HepG2 (cell line): ENCODE data around the gene NEDD4. TPM values are rescaled to one million over a fixed set of nuclear protein-coding genes. Genes with fewer than 3 reads are reported as not detected.

Source experiments
- E2F2 ChIP-seq: sonication (generic); formaldehyde crosslinking; IDR thresholded peaks from 2 replicates; pipeline ENCODE4 v1.4.0; 2020; ENCODE audit warnings: missing genetic modification reagents, borderline replicate concordance
- EEA1 ChIP-seq: sonication (generic); formaldehyde crosslinking; IDR thresholded peaks from 2 replicates; pipeline ENCODE4 v1.5.1; 2020; ENCODE audit warnings: mild to moderate bottlenecking, missing genetic modification reagents, borderline replicate concordance
- ETS1 ChIP-seq: sonication (generic); formaldehyde crosslinking; IDR thresholded peaks from 2 replicates; pipeline ENCODE4 v1.4.0; 2020; ENCODE audit warnings: missing genetic modification reagents
- HMG20A ChIP-seq: IDR thresholded peaks from 2 replicates; pipeline ENCODE4 v1.6.1; 2016; ENCODE audit warnings: borderline replicate concordance
- KDM2A ChIP-seq: sonication (generic); formaldehyde crosslinking; IDR thresholded peaks from 2 replicates; pipeline ENCODE4 v1.4.0; 2020; ENCODE audit warnings: low read depth, missing genetic modification reagents, borderline replicate concordance
- NCOA2 ChIP-seq: sonication (generic); formaldehyde crosslinking; IDR thresholded peaks from 2 replicates; pipeline ENCODE4 v1.8.0; 2022; ENCODE audit warnings: inconsistent platforms
- NONO ChIP-seq, 2 experiments: fragments of 450-650 bp in 1 of 2; sonication (generic) in 1 of 2; formaldehyde crosslinking in 1 of 2; IDR thresholded peaks in 1 of 2; conservative IDR thresholded peaks in 1 of 2; 2 replicates each; pipeline versions ENCODE4 v1.6.1 to v1.8.0; 2017 to 2022; ENCODE audit warnings: mild to moderate bottlenecking in 1 of 2, missing genetic modification reagents in 1 of 2, moderate library complexity in 1 of 2
- PHF8 ChIP-seq: sonication (generic); formaldehyde crosslinking; IDR thresholded peaks from 2 replicates; pipeline ENCODE4 v1.5.0; 2020; ENCODE audit warnings: missing genetic modification reagents
- SETDB1 ChIP-seq: sonication (generic); formaldehyde crosslinking; IDR thresholded peaks from 2 replicates; pipeline ENCODE4 v1.5.1; 2020; ENCODE audit warnings: missing genetic modification reagents, mild to moderate bottlenecking, borderline replicate concordance
- ZFP90 ChIP-seq: sonication (generic); formaldehyde crosslinking; IDR thresholded peaks from 2 replicates; pipeline ENCODE4 v1.8.0; 2022; ENCODE audit warnings: missing genetic modification reagents, mild to moderate bottlenecking, inconsistent platforms, borderline replicate concordance
- ZNF12 ChIP-seq: sonication (generic); formaldehyde crosslinking; IDR thresholded peaks from 2 replicates; pipeline ENCODE4 v1.5.0; 2020; ENCODE audit warnings: missing genetic modification reagents
- ZNF317 ChIP-seq: sonication (generic); formaldehyde crosslinking; IDR thresholded peaks from 2 replicates; pipeline ENCODE4 v1.5.0; 2020; ENCODE audit warnings: mild to moderate bottlenecking, missing genetic modification reagents
- ZNF598 ChIP-seq: sonication (generic); formaldehyde crosslinking; IDR thresholded peaks from 2 replicates; pipeline ENCODE4 v1.5.1; 2020; ENCODE audit warnings: mild to moderate bottlenecking, missing genetic modification reagents, borderline replicate concordance
- polyA plus RNA-seq, 8 experiments: library from polyadenylated mRNA; depleted of rRNA in 3 of 8; stranded (reverse) in 7 of 8; unstranded in 1 of 8; fragments of >200 nt; fragmentation: Illumina TruSeq in 4 of 8; extraction: Trizol in 4 of 8; gene quantifications; 2 replicates each; pipeline versions ENCODE4 v1.2.1 to v1.2.3, GENCODE V29; 2011 to 2016; ENCODE audit warnings: low read depth in 4 of 8, missing spikeins in 1 of 8, mixed read lengths in 1 of 8; ENCODE audit not compliant: insufficient read depth in 1 of 8
- total RNA-seq, 5 experiments: library from RNA; depleted of rRNA; stranded (reverse); fragments of >200 nt; fragmentation: Illumina TruSeq; extraction: Trizol; gene quantifications; 2 replicates each; pipeline ENCODE4 v1.2.3, GENCODE V29; 2016; ENCODE audit warnings: low read depth in 1 of 5
- TF ChIP-seq, protein P1 (sequence below): sonication (generic); formaldehyde crosslinking; IDR thresholded peaks from 2 replicates; pipeline ENCODE4 v1.4.0; 2020; ENCODE audit warnings: low read depth, mild to moderate bottlenecking, missing genetic modification reagents
- TF ChIP-seq, protein P2 (sequence below): sonication (generic); formaldehyde crosslinking; IDR thresholded peaks from 2 replicates; pipeline ENCODE4 v1.5.0; 2020; ENCODE audit warnings: missing genetic modification reagents
- TF ChIP-seq, protein P3 (sequence below): sonication (generic); formaldehyde crosslinking; IDR thresholded peaks from 2 replicates; pipeline ENCODE4 v1.4.0; 2020; ENCODE audit warnings: missing genetic modification reagents
- TF ChIP-seq, protein P4 (sequence below): sonication (generic); formaldehyde crosslinking; IDR thresholded peaks from 2 replicates; pipeline ENCODE4 v1.8.1; 2023; ENCODE audit warnings: mild to moderate bottlenecking, missing genetic modification reagents

NEDD4 gene
- total and polyA plus RNA-seq, 2 of the 13 experiments (the other 11 are each of a cell fraction or from before 2014, with no cell fraction given), result 10.4 to 13.0 TPM

DNA sequence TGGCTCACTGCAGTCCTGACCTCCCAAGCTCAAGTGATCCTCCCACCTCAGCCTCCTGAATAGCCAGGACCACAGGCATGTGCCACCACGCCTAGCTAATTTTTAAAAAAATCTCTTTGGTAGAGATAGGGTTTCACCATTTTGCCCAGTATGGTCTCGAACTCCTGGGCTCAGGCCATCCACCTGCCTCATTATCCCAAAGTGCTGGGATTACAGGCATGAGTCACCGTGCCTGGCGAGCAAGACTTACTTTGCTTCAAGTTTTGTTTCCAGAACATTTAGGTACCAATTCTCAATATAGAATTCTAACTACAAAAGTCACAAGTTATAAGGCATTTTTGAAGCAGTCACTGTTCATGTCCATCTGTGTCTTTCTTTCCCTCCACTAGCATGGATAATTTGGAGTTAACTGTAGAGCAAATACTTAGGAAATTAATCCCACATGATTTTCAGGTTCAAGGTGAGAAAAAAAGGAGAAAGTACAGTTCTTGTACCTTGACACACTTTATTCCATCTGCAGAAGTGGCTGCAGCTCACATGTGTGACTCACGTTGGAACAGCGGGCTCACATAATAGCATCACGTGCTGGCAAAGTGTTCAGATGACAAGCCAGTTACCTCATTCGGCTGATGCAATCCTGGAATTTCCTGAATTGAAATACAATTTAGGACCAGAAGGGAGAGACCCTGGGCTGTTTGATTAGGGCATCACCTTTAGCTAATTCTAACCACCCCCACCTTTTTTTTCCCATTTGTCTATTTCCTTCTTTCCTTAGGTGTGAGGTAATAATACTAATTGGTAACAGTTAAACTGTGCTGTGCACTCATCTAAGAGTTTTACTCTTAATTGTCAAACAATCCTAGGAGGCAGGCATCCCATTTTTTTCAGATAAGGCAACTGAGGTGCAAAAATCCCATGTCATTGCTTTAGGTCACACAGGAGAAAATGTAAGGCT is 46.9 kb upstream of the NEDD4 start (continued):
- TF ChIP-seq, protein P1, sequence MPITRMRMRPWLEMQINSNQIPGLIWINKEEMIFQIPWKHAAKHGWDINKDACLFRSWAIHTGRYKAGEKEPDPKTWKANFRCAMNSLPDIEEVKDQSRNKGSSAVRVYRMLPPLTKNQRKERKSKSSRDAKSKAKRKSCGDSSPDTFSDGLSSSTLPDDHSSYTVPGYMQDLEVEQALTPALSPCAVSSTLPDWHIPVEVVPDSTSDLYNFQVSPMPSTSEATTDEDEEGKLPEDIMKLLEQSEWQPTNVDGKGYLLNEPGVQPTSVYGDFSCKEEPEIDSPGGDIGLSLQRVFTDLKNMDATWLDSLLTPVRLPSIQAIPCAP, result no peak
- TF ChIP-seq ZNF317 (CRISPR knock-in tag), result peak; percentile 51; the same call in 1 of the 2 replicates
- TF ChIP-seq ZFP90 (CRISPR knock-in tag), result no peak
- TF ChIP-seq, protein P2, sequence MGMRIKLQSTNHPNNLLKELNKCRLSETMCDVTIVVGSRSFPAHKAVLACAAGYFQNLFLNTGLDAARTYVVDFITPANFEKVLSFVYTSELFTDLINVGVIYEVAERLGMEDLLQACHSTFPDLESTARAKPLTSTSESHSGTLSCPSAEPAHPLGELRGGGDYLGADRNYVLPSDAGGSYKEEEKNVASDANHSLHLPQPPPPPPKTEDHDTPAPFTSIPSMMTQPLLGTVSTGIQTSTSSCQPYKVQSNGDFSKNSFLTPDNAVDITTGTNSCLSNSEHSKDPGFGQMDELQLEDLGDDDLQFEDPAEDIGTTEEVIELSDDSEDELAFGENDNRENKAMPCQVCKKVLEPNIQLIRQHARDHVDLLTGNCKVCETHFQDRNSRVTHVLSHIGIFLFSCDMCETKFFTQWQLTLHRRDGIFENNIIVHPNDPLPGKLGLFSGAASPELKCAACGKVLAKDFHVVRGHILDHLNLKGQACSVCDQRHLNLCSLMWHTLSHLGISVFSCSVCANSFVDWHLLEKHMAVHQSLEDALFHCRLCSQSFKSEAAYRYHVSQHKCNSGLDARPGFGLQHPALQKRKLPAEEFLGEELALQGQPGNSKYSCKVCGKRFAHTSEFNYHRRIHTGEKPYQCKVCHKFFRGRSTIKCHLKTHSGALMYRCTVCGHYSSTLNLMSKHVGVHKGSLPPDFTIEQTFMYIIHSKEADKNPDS, result no peak
- TF ChIP-seq ETS1 (CRISPR knock-in tag), result no peak
- TF ChIP-seq NCOA2, result peak; percentile 89
- no peak for TF ChIP-seq NONO (IDR thresholded peaks at IDR 0.05)
- TF ChIP-seq NONO (CRISPR knock-in tag; conservative IDR thresholded peaks at IDR 0.05), result no peak
- peak; percentile 48; the same call in 1 of the 2 replicates for TF ChIP-seq KDM2A (CRISPR knock-in tag)
- no peak for TF ChIP-seq SETDB1 (CRISPR knock-in tag)
- TF ChIP-seq ZNF598 (CRISPR knock-in tag), result no peak
- TF ChIP-seq HMG20A (CRISPR knock-in tag), result peak; percentile 90
- no peak for TF ChIP-seq E2F2 (CRISPR knock-in tag)
- no peak for TF ChIP-seq EEA1 (CRISPR knock-in tag)
- no peak for TF ChIP-seq PHF8 (CRISPR knock-in tag)
- TF ChIP-seq, protein P3, sequence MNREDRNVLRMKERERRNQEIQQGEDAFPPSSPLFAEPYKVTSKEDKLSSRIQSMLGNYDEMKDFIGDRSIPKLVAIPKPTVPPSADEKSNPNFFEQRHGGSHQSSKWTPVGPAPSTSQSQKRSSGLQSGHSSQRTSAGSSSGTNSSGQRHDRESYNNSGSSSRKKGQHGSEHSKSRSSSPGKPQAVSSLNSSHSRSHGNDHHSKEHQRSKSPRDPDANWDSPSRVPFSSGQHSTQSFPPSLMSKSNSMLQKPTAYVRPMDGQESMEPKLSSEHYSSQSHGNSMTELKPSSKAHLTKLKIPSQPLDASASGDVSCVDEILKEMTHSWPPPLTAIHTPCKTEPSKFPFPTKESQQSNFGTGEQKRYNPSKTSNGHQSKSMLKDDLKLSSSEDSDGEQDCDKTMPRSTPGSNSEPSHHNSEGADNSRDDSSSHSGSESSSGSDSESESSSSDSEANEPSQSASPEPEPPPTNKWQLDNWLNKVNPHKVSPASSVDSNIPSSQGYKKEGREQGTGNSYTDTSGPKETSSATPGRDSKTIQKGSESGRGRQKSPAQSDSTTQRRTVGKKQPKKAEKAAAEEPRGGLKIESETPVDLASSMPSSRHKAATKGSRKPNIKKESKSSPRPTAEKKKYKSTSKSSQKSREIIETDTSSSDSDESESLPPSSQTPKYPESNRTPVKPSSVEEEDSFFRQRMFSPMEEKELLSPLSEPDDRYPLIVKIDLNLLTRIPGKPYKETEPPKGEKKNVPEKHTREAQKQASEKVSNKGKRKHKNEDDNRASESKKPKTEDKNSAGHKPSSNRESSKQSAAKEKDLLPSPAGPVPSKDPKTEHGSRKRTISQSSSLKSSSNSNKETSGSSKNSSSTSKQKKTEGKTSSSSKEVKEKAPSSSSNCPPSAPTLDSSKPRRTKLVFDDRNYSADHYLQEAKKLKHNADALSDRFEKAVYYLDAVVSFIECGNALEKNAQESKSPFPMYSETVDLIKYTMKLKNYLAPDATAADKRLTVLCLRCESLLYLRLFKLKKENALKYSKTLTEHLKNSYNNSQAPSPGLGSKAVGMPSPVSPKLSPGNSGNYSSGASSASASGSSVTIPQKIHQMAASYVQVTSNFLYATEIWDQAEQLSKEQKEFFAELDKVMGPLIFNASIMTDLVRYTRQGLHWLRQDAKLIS (CRISPR knock-in tag), result no peak
- TF ChIP-seq, protein P4, sequence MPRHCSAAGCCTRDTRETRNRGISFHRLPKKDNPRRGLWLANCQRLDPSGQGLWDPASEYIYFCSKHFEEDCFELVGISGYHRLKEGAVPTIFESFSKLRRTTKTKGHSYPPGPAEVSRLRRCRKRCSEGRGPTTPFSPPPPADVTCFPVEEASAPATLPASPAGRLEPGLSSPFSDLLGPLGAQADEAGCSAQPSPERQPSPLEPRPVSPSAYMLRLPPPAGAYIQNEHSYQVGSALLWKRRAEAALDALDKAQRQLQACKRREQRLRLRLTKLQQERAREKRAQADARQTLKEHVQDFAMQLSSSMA (CRISPR knock-in tag), result no peak
- 0 out of 2 replicates have a peak, but pooled peaks have one; percentile 14 for TF ChIP-seq ZNF12
